NOMO-1 (cell line): ENCODE results near the gene TSPOAP1.

Experiments
- DNase-seq, 2 experiments: peaks; one replicate each; lab custom pipeline; 2025; ENCODE audit not compliant: unreplicated experiment in 2 of 2; lab: John Stamatoyannopoulos, UW

Gene TSPOAP1

DNA sequence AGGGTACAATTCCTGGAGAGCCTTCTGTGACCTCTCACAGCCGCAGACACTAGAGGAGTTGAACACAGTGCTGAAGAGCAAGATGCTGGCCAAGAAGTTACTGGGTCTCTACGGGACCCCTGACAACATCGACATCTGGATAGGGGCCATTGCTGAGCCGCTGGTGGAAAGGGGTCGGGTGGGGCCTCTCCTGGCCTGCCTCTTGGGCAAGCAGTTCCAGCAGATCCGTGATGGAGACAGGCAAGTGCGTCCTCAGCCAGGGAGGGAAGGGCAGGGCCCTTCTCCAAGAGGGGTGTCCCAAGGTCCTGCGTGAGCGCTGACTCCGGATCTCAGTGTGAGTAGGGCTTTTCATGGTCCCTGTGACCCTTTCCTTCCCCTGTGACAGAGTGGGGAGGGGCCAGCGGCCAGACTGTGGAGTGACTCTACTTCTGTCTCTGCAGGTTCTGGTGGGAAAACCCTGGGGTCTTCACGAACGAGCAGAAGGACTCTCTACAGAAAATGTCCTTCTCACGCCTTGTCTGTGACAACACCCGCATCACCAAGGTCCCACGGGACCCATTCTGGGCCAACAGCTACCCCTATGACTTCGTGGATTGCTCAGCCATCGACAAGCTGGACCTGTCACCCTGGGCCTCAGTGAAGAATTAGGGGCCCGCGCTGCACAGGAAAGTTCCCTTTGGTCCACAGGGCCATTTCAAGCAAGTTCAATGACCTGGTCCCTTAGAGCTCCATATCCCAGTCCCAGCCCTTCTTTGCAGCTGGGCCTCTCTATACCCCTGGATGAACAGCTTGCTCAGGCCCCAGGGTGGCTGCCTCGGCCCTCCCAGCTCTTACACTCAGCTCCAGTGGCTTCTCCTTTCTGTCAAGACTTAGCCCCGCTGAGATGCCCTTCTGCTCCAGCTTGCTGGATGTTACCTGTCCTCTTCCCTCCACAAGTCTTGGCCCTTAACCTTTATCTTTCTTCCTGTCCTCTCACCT is 61.0 kb downstream of the TSPOAP1 start:
- DNase-seq: no peak

DNA sequence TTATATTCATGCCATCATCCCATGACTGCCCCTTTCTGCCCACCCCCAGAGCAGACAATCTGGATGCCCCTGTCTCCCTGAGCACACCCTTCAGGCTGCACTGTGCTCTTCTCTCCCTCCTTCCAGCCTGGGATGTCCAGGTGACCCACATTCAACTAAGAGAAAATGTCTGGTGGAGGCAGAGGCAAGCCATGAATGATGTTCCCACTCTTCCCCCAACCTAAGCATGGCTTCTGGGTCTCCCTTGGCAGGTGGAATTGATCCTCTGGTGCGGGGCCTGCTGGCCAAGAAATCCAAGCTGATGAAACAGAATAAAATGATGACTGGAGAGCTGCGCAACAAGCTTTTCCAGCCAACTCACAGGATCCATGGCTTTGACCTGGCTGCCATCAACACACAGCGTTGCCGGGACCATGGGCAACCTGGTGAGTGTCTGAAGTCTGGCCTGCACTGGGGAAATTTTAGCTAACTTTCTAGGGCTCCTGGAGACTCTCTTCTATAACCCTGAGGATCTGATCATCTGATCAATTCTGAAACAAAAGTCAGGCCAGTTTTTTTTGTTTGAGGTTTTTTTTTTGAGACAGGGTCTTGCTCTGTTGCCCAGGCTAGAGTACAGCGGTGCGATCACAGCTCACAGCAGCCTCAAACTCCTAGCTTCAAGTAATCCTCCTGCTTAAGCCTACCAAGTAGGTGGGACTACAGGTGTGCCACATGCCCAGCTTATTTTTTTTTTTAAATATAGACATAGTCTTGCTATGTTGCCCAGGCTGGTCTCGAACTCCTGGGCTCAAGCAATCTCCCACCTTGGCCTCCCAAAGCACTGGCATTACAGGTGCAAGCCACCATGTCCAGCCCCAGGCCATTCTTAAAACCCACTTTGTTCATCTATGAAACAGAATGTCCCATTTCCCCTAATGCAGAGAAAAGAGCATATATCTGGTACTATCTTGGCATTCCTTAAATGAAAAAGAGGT is 62.4 kb downstream of the TSPOAP1 start:
- no peak for DNase-seq

DNA sequence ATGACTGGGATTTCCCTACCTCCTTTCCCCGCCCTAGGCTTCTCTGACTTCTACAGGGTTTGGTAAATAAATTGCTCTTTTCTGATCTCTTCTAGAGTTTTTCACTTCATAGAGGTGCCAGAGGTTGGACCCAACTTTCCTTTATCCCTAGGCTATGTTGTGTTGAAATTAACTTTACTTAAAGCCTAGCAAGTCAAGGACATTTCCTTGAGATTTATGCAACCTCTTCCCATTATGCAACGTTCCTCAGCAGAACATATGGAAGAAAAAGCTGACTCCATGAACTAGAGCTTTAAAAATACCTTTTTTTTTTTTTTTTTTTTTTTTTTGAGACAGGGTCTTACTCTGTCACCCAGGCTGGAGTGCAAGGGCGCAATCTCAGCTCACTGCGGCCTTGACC is 63.3 kb downstream of the TSPOAP1 start:
- no peak for DNase-seq

DNA sequence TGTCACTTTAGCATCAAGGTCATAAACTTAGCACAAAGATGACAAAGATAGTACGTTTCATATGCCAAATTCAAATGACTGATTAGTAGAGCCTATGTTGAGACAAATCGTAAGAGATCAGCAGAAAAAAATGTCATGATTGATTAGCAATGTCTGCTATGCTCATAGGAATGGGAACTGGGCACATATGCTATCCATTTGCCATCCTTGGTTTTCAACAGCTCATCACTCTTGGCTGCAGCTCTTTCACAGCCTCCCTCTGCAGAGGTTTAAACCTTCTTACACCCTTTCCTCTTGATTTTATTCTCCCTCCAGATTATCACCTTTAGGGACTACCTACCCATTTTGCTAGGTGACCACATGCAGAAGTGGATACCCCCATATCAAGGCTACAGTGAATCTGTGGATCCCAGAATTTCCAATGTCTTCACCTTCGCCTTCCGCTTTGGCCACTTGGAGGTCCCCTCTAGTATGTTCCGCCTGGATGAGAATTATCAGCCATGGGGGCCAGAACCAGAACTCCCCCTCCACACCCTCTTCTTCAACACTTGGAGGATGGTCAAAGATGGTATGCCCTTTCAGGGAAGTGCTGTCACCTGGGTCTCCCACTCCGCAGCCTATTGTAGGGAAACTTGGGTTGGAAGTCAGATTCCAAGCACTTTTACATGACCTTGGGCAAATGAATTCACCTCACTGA is 64.0 kb downstream of the TSPOAP1 start:
- DNase-seq: no peak

DNA sequence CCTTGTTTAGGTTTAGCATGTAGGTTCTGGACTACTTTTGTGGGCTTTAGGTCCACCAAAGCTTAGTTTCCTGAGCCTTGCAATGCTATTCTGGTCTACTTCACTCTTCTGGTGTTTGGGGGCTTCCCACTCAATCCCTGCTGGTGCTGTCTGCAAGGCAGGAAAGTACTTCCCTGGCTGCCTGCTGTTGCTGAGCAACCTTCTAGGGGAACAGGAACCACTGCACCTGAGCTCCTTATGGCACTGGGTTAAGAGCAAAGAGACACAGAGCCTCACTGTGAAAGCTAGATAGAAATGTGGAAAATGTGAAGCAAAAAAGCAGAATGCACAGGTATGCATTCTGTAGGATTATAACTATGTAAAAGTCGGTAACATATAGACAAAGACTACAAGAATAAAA is 64.8 kb downstream of the TSPOAP1 start:
- no peak for DNase-seq

DNA sequence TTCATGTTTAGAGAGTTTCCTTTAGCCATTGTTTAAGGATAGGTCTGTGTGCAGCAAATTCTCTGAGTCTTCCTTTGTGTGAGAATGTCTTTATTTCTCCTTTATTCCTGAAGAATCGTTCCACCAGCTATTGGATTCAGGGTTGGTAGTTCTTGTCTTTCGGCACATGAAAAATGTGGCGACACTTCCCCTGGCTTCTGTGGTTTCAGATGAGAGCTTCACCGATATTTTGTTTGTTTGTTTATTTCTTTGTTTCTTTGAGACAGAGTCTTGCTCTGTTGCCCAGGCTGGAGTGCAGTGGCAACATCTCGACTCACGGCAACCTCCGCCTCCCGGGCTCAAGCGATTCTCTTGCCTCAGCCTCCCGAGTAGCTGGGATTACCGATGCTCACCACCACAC is 66.4 kb downstream of the TSPOAP1 start:
- DNase-seq: no peak

DNA sequence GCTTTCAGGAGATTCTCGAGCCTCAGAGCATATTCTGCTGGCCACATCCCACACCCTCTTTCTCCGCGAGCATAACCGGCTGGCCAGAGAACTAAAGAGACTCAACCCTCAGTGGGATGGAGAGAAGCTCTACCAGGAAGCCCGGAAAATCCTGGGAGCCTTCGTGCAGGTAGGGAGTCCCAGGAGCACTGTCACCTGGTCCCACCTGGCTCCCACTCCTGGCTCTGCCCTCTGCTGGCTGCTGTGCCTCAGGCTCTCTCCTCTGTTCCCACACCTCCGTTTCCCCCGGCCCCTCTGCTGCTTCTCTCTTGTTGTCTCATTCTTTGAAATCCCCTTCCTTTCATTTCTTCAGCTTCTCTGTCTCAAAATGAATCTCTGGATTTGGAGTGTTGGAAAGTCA is 73.8 kb downstream of the TSPOAP1 start:
- DNase-seq: no peak

DNA sequence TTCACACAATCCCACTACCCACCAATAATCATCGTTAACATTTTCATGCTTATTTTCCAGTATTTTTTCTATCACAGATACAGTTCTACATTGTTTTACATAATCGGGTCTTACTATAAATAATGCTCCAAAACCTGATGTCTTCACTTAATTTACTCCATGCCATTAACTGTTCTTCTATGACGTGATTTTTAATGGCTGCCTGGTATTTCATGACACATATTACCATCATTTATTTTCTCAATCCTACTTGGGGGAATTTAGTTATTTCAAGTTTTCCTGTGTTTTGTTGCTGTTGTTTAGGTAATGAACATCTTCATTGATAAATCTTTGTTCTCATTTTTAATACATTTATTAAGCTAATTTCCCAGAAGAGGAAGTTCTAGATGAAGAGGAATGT is 75.5 kb downstream of the TSPOAP1 start:
- no peak for DNase-seq

DNA sequence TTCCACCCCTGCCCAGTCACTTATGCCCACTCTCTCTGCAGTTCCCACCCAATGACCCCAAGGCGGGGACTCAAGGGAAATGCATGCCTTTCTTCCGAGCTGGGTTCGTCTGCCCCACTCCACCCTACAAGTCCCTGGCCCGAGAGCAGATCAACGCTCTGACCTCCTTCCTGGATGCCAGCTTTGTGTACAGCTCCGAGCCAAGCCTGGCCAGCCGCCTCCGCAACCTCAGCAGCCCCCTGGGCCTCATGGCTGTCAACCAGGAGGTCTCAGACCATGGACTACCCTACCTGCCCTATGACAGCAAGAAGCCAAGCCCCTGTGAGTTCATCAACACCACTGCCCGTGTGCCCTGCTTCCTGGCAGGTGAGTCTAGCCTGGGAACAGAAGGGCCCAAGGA is 76.5 kb downstream of the TSPOAP1 start:
- no peak for DNase-seq
